Caco-2 (cell line): Measurements from ENCODE around the gene LSM8. TPM values are rescaled to one million over a fixed set of nuclear protein-coding genes. Genes with fewer than 3 reads are reported as not detected.
"Not testable (repeated sequence)": the region's sequence is repeated elsewhere in the genome, so short reads cannot be mapped to it uniquely, and the experiment has no call there.

ENCODE experiments used
- BruUV-seq: library from RNA; stranded (reverse); fragments of 400-500 nt; replicated peaks from 2 replicates; lab custom pipeline; 2021; lab: Mats Ljungman, UMichigan
- CTCF ChIA-PET: fragments of 300-600 bp; sonication (Branson Sonifier 250); formaldehyde crosslinking; loops from one replicate; lab custom pipeline; 2022; ENCODE audit warnings: antibody characterized with exemption; lab: Charles Lee
- POLR2A ChIA-PET: fragments of 300-600 bp; sonication (Branson Sonifier 250); formaldehyde crosslinking; loops from one replicate; lab custom pipeline; 2022; ENCODE audit warnings: antibody characterized with exemption; lab: Charles Lee
- DNase-seq, 2 experiments: peaks; one replicate each; pipeline versions ENCODE4 v3.0.0 to v3.0.0-alpha.2; 2020 to 2022
- H3K27me3 ChIP-seq: replicated peaks from 2 replicates; pipeline ENCODE4 v1.6.0; 2011; ENCODE audit warnings: low read length; ENCODE audit not compliant: control insufficient read depth, insufficient read depth
- H3K36me3 ChIP-seq: 2 replicates; pipeline ENCODE4 v1.5.1; 2011; ENCODE audit warnings: low read length; ENCODE audit not compliant: control insufficient read depth, insufficient read depth
- H3K4me1 ChIP-seq: fragments of 250-450 bp; sonication (Bioruptor Pico); 2 replicates; pipeline ENCODE4 v1.5.1; 2020; ENCODE audit warnings: mild to moderate bottlenecking
- H3K4me3 ChIP-seq: 2 replicates; pipeline ENCODE4 v1.5.1; 2011; ENCODE audit warnings: low read depth, mild to moderate bottlenecking, control low read depth, low read length
- H3K9me3 ChIP-seq: fragments of 250-450 bp; sonication (Bioruptor Pico); 2 replicates; pipeline ENCODE4 v1.5.1; 2020; ENCODE audit warnings: mild to moderate bottlenecking, moderate library complexity
- H3K27ac Mint-ChIP-seq: one replicate; pipeline ENCODE4 v1.8.0; 2022; ENCODE audit warnings: mixed read lengths; ENCODE audit not compliant: unreplicated experiment
- H3K27me3 Mint-ChIP-seq: one replicate; pipeline ENCODE4 v1.8.0; 2022; ENCODE audit warnings: mixed read lengths; ENCODE audit not compliant: insufficient read depth, unreplicated experiment
- H3K36me3 Mint-ChIP-seq: one replicate; pipeline ENCODE4 v1.8.0; 2022; ENCODE audit warnings: mild to moderate bottlenecking, mixed read lengths; ENCODE audit not compliant: insufficient read depth, unreplicated experiment
- H3K4me1 Mint-ChIP-seq: one replicate; pipeline ENCODE4 v1.8.0; 2022; ENCODE audit warnings: low read depth, mixed read lengths; ENCODE audit not compliant: unreplicated experiment
- H3K4me3 Mint-ChIP-seq: one replicate; pipeline ENCODE4 v1.8.0; 2022; ENCODE audit warnings: mild to moderate bottlenecking, moderate library complexity, mixed read lengths; ENCODE audit not compliant: unreplicated experiment
- H3K9me3 Mint-ChIP-seq: one replicate; pipeline ENCODE4 v1.8.0; 2022; ENCODE audit warnings: mixed read lengths; ENCODE audit not compliant: unreplicated experiment
- intact Hi-C: fragments of 100-400 bp; cut with micrococcal nuclease; formaldehyde crosslinking; loops from one replicate; pipeline ENCODE4 v1.10.0; 2022; ENCODE audit not compliant: unreplicated experiment
- total RNA-seq: library from RNA; stranded (reverse); gene quantifications from 2 replicates; pipeline ENCODE4 v1.2.3, GENCODE V29; 2022
- TF ChIP-seq, protein P1 (sequence below), 2 experiments: fragments of 200-600 bp in 1 of 2; IDR thresholded peaks; 1 replicate in 1 of 2; 2 replicates in 1 of 2; pipeline versions ENCODE4 v1.5.1 to v1.8.0; 2011 to 2022; ENCODE audit warnings: antibody characterized with exemption in 1 of 2, control low read depth in 1 of 2, inconsistent platforms in 1 of 2, low read depth in 1 of 2, low read length in 1 of 2, mild to moderate bottlenecking in 1 of 2, moderate library complexity in 1 of 2; ENCODE audit not compliant: insufficient read depth in 1 of 2, severe bottlenecking in 1 of 2, unreplicated experiment in 1 of 2

Gene LSM8
- total RNA-seq, 1 experiment from 2014 or later = 50.4 TPM

DNA sequence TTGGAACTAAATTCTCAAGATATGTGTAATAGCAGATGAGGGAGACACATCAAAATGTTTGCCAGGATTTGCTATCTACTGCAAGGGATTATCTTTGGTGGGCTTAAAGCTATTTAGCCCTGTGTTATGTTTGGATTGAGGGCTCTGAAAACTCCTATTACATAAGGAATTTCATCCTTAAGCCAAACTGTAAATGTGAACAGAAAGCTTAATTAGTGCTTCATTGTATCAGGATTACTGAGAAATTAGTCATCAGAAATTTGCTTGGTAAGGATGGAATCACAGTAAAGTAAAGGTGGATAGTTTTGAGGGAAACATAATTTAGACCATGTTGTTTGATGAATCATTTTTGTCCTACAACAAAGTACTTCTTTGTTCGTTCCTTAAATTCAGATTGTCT is 48.9 kb downstream of the LSM8 start:
- Mint-ChIP-seq H3K27ac (no peak overlapping the region), H3K4me3 (no peak overlapping the region), H3K9me3 (no peaks in the 10 kb centered on the region), H3K27me3 (peaks cover 4% of the 10 kb centered on the region), H3K4me1 (no peaks in the 10 kb centered on the region), H3K36me3 (no peaks in the 10 kb centered on the region)
- Histone ChIP-seq H3K36me3 (no peaks in the 10 kb centered on the region), H3K27me3 (no peaks in the 10 kb centered on the region), H3K4me3 (no peak overlapping the region), H3K9me3 (no peaks in the 10 kb centered on the region), H3K4me1 (no peaks in the 10 kb centered on the region)
- CTCF ChIA-PET = no interaction called here
- no TSS peak for BruUV-seq
- intact Hi-C loops = no loop called here
- TF ChIP-seq, protein P1, sequence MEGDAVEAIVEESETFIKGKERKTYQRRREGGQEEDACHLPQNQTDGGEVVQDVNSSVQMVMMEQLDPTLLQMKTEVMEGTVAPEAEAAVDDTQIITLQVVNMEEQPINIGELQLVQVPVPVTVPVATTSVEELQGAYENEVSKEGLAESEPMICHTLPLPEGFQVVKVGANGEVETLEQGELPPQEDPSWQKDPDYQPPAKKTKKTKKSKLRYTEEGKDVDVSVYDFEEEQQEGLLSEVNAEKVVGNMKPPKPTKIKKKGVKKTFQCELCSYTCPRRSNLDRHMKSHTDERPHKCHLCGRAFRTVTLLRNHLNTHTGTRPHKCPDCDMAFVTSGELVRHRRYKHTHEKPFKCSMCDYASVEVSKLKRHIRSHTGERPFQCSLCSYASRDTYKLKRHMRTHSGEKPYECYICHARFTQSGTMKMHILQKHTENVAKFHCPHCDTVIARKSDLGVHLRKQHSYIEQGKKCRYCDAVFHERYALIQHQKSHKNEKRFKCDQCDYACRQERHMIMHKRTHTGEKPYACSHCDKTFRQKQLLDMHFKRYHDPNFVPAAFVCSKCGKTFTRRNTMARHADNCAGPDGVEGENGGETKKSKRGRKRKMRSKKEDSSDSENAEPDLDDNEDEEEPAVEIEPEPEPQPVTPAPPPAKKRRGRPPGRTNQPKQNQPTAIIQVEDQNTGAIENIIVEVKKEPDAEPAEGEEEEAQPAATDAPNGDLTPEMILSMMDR (IDR thresholded peaks at IDR 0.05; ENCODE audit: insufficient read depth in 1 of 2, low read depth in 1 of 2, low read length in 1 of 2, severe bottlenecking in 1 of 2, unreplicated experiment in 1 of 2) = no peak
- no peak for DNase-seq
- POLR2A ChIA-PET = no interaction called here

GRCh38 chr7:118233799-118234198 is 49.8 kb downstream of the LSM8 start:
- Histone ChIP-seq H3K9me3 (no peaks in the 10 kb centered on the region), H3K27me3 (no peaks in the 10 kb centered on the region), H3K36me3 (no peaks in the 10 kb centered on the region), H3K4me1 (no peaks in the 10 kb centered on the region), H3K4me3 (no peak overlapping the region)
- Mint-ChIP-seq H3K27me3 (peaks cover 4% of the 10 kb centered on the region), H3K36me3 (no peaks in the 10 kb centered on the region), H3K27ac (no peak overlapping the region), H3K9me3 (no peaks in the 10 kb centered on the region), H3K4me3 (no peak overlapping the region), H3K4me1 (no peaks in the 10 kb centered on the region)
- POLR2A ChIA-PET = no interaction called here
- intact Hi-C loops = no loop called here
- no peak for DNase-seq
- no TSS peak for BruUV-seq
- CTCF ChIA-PET = interaction anchor here (0.7 kb wide), 1 partner anchor 753 kb away, joined by 3 read pairs; no protein-coding TSS in a partner anchor
- TF ChIP-seq, protein P1 (IDR thresholded peaks at IDR 0.05; ENCODE audit: insufficient read depth in 1 of 2, low read depth in 1 of 2, low read length in 1 of 2, severe bottlenecking in 1 of 2, unreplicated experiment in 1 of 2) = no peak

GRCh38 chr7:118239014-118239413 is 55.0 kb downstream of the LSM8 start:
- POLR2A ChIA-PET = no interaction called here
- no peak overlapping the region for H3K27ac Mint-ChIP-seq
- Histone ChIP-seq H3K4me3 (no peak overlapping the region), H3K27me3 (no peaks in the 10 kb centered on the region), H3K36me3 (no peaks in the 10 kb centered on the region), H3K4me1 (no peaks in the 10 kb centered on the region), H3K9me3 (no peaks in the 10 kb centered on the region)
- intact Hi-C loops = no loop called here
- H3K27me3 Mint-ChIP-seq = peaks cover 6% of the 10 kb centered on the region
- CTCF ChIA-PET = no interaction called here
- no peak for DNase-seq
- BruUV-seq = no TSS peak
- no peak overlapping the region for H3K4me3 Mint-ChIP-seq
- H3K36me3 Mint-ChIP-seq = no peaks in the 10 kb centered on the region
- no peaks in the 10 kb centered on the region for H3K4me1 Mint-ChIP-seq
- no peaks in the 10 kb centered on the region for H3K9me3 Mint-ChIP-seq
- TF ChIP-seq, protein P1 (IDR thresholded peaks at IDR 0.05; ENCODE audit: insufficient read depth in 1 of 2, low read depth in 1 of 2, low read length in 1 of 2, severe bottlenecking in 1 of 2, unreplicated experiment in 1 of 2) = no peak

- DNase-seq, H3K9me3 ChIP-seq, H3K4me3 Mint-ChIP-seq, H3K27me3 ChIP-seq, intact Hi-C loops, H3K27me3 Mint-ChIP-seq, POLR2A ChIA-PET, H3K4me1 ChIP-seq, BruUV-seq, H3K9me3 Mint-ChIP-seq, H3K4me1 Mint-ChIP-seq, H3K36me3 ChIP-seq, H3K36me3 Mint-ChIP-seq, CTCF ChIA-PET, H3K4me3 ChIP-seq, H3K27ac Mint-ChIP-seq: not testable (repeated sequence)
These were observed 56.4 kb downstream of the LSM8 start for GRCh38 chr7:118240320-118240719.
